Retinal pigment epithelial cell (primary cell): ENCODE data around the gene SHROOM1.

ENCODE experiments used
- DNase-seq: peaks from one replicate; pipeline ENCODE4 v3.0.0-alpha.2; 2010; ENCODE audit warnings: low read depth
- H3K4me3 ChIP-seq: 2 replicates; pipeline ENCODE4 v1.5.1; 2011; ENCODE audit warnings: mild to moderate bottlenecking, low read length, control low read depth, moderate library complexity
- TF ChIP-seq, protein P1 (sequence below): conservative IDR thresholded peaks from 2 replicates; pipeline ENCODE4 v1.5.1; 2011; ENCODE audit warnings: low read depth, low read length, control low read depth, inconsistent platforms

The SHROOM1 gene

GRCh38 chr5:132850066-132850465, 19.6 kb upstream of the SHROOM1 start:
- H3K4me3 ChIP-seq: no peak overlapping the region
- DNase-seq: no peak
- TF ChIP-seq, protein P1, sequence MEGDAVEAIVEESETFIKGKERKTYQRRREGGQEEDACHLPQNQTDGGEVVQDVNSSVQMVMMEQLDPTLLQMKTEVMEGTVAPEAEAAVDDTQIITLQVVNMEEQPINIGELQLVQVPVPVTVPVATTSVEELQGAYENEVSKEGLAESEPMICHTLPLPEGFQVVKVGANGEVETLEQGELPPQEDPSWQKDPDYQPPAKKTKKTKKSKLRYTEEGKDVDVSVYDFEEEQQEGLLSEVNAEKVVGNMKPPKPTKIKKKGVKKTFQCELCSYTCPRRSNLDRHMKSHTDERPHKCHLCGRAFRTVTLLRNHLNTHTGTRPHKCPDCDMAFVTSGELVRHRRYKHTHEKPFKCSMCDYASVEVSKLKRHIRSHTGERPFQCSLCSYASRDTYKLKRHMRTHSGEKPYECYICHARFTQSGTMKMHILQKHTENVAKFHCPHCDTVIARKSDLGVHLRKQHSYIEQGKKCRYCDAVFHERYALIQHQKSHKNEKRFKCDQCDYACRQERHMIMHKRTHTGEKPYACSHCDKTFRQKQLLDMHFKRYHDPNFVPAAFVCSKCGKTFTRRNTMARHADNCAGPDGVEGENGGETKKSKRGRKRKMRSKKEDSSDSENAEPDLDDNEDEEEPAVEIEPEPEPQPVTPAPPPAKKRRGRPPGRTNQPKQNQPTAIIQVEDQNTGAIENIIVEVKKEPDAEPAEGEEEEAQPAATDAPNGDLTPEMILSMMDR: no peak

- TF ChIP-seq, protein P1: no peak
- no peak overlapping the region for H3K4me3 ChIP-seq
- no peak for DNase-seq
These were observed 18.9 kb upstream of the SHROOM1 start for GRCh38 chr5:132849347-132849746.

DNA sequence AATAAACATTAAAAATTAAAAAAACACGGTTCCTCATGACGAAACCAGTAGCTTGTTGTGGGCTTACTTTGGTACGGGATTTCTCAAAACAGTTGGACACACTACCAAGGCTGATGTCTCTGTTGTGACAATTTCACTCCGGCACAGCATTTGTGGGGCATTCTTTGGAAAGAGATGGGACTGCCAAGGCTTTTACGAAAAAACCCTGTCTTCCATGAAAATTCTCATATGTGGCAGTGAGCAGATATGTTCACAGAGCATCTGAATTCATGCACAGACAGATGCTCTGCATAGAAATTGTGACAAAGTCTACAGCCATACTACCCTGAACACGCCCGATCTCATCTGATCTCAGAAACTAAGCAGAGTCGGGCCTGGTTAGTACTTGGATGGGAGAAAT, 17.8 kb upstream of the SHROOM1 start:
- H3K4me3 ChIP-seq: no peak overlapping the region
- TF ChIP-seq, protein P1: no peak
- no peak for DNase-seq

DNA sequence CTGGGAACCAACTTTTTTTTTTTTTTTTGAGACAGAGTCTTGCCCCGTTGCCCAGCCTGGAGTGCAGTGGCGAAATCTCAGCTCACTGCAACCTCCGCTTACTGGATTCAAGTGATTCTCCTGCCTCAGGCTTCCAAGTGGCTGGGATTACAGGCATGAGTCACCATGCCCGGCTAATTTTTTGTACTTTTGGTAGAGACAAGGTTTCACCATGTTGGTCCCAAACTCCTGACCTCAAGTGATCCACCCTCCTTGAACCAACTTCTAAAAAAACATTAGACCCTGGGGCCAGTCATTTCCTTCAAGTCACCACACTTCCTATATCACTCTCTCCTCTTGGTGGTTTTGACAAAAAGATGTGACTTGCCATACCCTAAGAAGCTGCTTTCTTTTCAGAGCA, 10.9 kb upstream of the SHROOM1 start:
- H3K4me3 ChIP-seq: no peak overlapping the region
- TF ChIP-seq, protein P1: no peak
- no peak for DNase-seq

DNA sequence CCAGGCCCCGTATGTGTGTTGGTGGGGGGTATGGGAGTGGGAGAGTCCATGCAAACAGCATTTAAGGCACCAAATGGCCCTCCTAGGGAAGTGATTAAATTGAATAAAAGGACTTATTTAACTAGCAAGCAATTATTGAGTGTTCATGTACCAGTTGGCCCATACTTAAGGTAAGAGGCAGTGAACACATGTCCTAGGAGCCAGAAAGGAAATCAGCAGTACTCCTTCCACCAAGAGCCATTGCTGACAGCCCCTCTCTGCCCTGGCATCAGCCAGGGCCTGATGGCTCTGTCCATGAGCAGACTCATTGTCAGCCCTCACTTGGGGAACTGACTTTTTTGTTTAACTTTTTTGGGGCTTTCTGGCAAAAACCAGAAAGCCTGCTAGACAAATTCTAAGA, 10.4 kb upstream of the SHROOM1 start:
- DNase-seq: no peak
- no peak overlapping the region for H3K4me3 ChIP-seq
- TF ChIP-seq, protein P1: no peak

DNA sequence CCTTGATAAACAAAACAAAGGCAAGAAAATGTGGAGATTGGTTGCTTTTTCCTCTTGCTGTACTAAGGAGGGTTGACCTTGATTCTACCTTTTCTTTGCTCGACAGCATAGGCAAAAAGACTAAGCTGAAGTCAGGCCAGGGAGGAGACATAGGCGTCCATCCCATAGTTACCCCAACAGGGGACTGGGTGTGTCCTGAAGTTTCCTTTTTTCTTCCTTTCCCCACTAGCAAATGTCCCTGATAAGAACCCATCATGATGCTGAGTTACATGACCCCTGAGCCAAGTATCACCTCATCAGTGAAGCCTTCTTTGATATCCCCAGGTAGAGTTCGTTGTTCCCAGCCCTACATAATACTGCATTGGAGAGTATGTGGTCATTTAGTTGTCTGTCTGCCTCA, 9.9 kb upstream of the SHROOM1 start:
- TF ChIP-seq, protein P1: no peak
- no peak overlapping the region for H3K4me3 ChIP-seq
- no peak for DNase-seq

GRCh38 chr5:132839426-132840301, 9.2 kb upstream of the SHROOM1 start:
- no peak for DNase-seq
- H3K4me3 ChIP-seq: no peak overlapping the region
- TF ChIP-seq, protein P1: no peak
